ENCODE measurements around the gene SHROOM4. TPM values are rescaled to one million over a fixed set of nuclear protein-coding genes. Genes with fewer than 3 reads are reported as not detected.

The SHROOM4 gene
- total RNA-seq, 1 experiment from 2014 or later = not detected

GRCh38 chrX:50684871-50685270, 129.1 kb downstream of the SHROOM4 start:
- Mint-ChIP-seq H3K4me3 (ENCODE audit: unreplicated experiment) (no peak overlapping the region), H3K27ac (ENCODE audit: low read depth, unreplicated experiment) (no peak overlapping the region), H3K27me3 (ENCODE audit: insufficient read depth, unreplicated experiment) (peaks cover 12% of the 10 kb centered on the region), H3K36me3 (ENCODE audit: insufficient read depth, unreplicated experiment) (no peaks in the 10 kb centered on the region), H3K9me3 (ENCODE audit: unreplicated experiment) (no peaks in the 10 kb centered on the region), H3K4me1 (ENCODE audit: insufficient read depth, unreplicated experiment) (no peaks in the 10 kb centered on the region)
- DNase-seq (ENCODE audit: unreplicated experiment) = no peak
- intact Hi-C loops (cut with micrococcal nuclease) = no loop called here
- ChIA-PET CTCF (interaction anchor here (0.5 kb wide), 1 partner anchor 53 kb away, joined by 3 read pairs; no protein-coding TSS in a partner anchor), POLR2A (no interaction called here)
- BruUV-seq (replicated peaks) = no TSS peak
- TF ChIP-seq CTCF (IDR thresholded peaks at IDR 0.05; ENCODE audit: unreplicated experiment) = no peak

DNA sequence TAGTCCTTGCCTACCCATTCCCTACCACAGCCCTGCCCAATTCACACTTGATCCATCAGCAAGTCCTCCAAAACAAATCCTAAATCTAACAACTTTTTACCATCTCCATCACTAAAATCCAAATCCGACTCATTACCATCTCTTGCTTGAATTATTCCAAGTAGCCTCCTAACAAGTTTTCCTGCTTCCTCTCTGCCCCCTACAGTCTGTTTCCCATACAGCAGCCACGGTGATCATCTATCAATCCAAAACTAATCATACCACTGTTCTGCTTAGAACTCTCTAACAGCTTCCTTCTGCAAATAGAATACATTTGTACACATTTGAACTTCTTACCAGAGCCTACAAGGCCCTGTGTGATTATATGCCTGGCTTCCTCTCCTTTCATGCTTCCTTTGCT, 133.0 kb downstream of the SHROOM4 start:
- BruUV-seq (replicated peaks) = no TSS peak
- peak; percentile 5 for DNase-seq (ENCODE audit: unreplicated experiment)

GRCh38 chrX:50677789-50678188, 136.2 kb downstream of the SHROOM4 start:
- Mint-ChIP-seq H3K27ac (ENCODE audit: low read depth, unreplicated experiment) (no peak overlapping the region), H3K4me3 (ENCODE audit: unreplicated experiment) (no peak overlapping the region), H3K4me1 (ENCODE audit: insufficient read depth, unreplicated experiment) (no peaks in the 10 kb centered on the region), H3K9me3 (ENCODE audit: unreplicated experiment) (no peaks in the 10 kb centered on the region), H3K36me3 (ENCODE audit: insufficient read depth, unreplicated experiment) (no peaks in the 10 kb centered on the region), H3K27me3 (ENCODE audit: insufficient read depth, unreplicated experiment) (peaks cover 37% of the 10 kb centered on the region)
- no peak for DNase-seq (ENCODE audit: unreplicated experiment)
- TF ChIP-seq CTCF (IDR thresholded peaks at IDR 0.05; ENCODE audit: unreplicated experiment) = no peak
- CTCF ChIA-PET = no interaction called here
- POLR2A ChIA-PET = no interaction called here
- intact Hi-C loops (cut with micrococcal nuclease) = no loop called here
- no TSS peak for BruUV-seq (replicated peaks)

More for the DNA sequence above, 133.0 kb downstream of the SHROOM4 start:
- Mint-ChIP-seq H3K4me3 (ENCODE audit: unreplicated experiment) (no peak overlapping the region), H3K27ac (ENCODE audit: low read depth, unreplicated experiment) (no peak overlapping the region), H3K36me3 (ENCODE audit: insufficient read depth, unreplicated experiment) (no peaks in the 10 kb centered on the region), H3K4me1 (ENCODE audit: insufficient read depth, unreplicated experiment) (no peaks in the 10 kb centered on the region), H3K9me3 (ENCODE audit: unreplicated experiment) (no peaks in the 10 kb centered on the region), H3K27me3 (ENCODE audit: insufficient read depth, unreplicated experiment) (peaks cover 5% of the 10 kb centered on the region)
- POLR2A ChIA-PET = no interaction called here
- TF ChIP-seq CTCF (IDR thresholded peaks at IDR 0.05; ENCODE audit: unreplicated experiment) = peak; percentile 24
- intact Hi-C loops (cut with micrococcal nuclease) = no loop called here
- CTCF ChIA-PET = interaction anchor here (0.6 to 4.3 kb wide), 8 partner anchors 10 to 1223 kb away, joined by 3 to 33 read pairs (median 3); no protein-coding TSS in a partner anchor

DNA sequence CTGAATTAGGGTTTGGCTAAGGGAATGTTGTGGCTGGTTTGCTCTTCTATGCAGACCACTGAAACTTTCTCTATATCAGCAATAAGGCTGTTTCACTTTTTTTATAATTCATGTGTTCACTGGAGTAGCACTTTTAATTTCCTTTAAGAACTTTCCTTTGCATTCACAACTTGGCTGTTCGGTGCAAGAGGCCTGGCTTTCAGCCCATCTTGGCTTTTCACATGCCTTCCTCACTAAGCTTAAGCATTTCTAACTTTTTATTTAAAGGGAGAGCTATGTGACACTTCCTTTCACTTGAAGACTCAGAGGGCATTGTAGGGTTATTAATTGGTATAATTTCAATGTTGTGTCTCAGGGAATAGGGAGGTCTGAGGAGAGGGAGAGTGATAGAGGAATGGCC, 142.3 kb downstream of the SHROOM4 start:
- Mint-ChIP-seq H3K36me3 (ENCODE audit: insufficient read depth, unreplicated experiment) (no peaks in the 10 kb centered on the region), H3K4me1 (ENCODE audit: insufficient read depth, unreplicated experiment) (no peaks in the 10 kb centered on the region), H3K4me3 (ENCODE audit: unreplicated experiment) (no peak overlapping the region), H3K27me3 (ENCODE audit: insufficient read depth, unreplicated experiment) (peaks cover 88% of the 10 kb centered on the region), H3K9me3 (ENCODE audit: unreplicated experiment) (no peaks in the 10 kb centered on the region), H3K27ac (ENCODE audit: low read depth, unreplicated experiment) (no peak overlapping the region)
- DNase-seq (ENCODE audit: unreplicated experiment) = no peak
- ChIA-PET CTCF (interaction anchor here (0.7 kb wide), 1 partner anchor 20 kb away, joined by 4 read pairs; no protein-coding TSS in a partner anchor), POLR2A (no interaction called here)
- intact Hi-C loops (cut with micrococcal nuclease) = no loop called here
- no TSS peak for BruUV-seq (replicated peaks)
- no peak for TF ChIP-seq CTCF (IDR thresholded peaks at IDR 0.05; ENCODE audit: unreplicated experiment)
